A549 (cell line): ENCODE measurements around the gene SBF2. TPM values are rescaled to one million over a fixed set of nuclear protein-coding genes. Genes with fewer than 3 reads are reported as not detected.
A peak's percentile ranks its signal among the peaks of the same experiment; 100 is the strongest.

ENCODE experiments used
- ATAC-seq, 2 experiments: fragments of 200-7000 bp in 1 of 2; fragments of >200 bp in 1 of 2; cut with Nextera tagmentation in 1 of 2; cut with Tn5 transposase in 1 of 2; 3 replicates each; pipeline versions ENCODE4 v1.8.0 to v1.9.1; 2018 to 2020; ENCODE audit warnings: mild to moderate bottlenecking in 1 of 2, moderate library complexity in 1 of 2
- CTCF ChIA-PET: fragments of 300-600 bp; sonication (Branson Sonifier 250); formaldehyde crosslinking; extraction: SDS; loops from one replicate; lab custom pipeline; 2021; ENCODE audit warnings: antibody characterized with exemption, inconsistent platforms; lab: Yijun Ruan, JAX
- POLR2A ChIA-PET: fragments of 350-600 bp; formaldehyde crosslinking; extraction: SDS; loops from one replicate; lab custom pipeline; 2021; ENCODE audit warnings: antibody characterized with exemption, inconsistent platforms; lab: Yijun Ruan, JAX
- DNase-seq, 2 experiments: peaks; one replicate each; pipeline versions ENCODE4 v3.0.0 to v3.0.0-alpha.2; 2011 to 2016; ENCODE audit warnings: low read depth in 1 of 2, low spot score in 1 of 2
- FAIRE-seq: peaks from 2 replicates; lab custom pipeline; 2011; peaks lifted over from hg19 to GRCh38; lab: Jason Lieb, UNC
- H3K27ac ChIP-seq, 2 experiments: fragments of >200 bp; sonication (Bioruptor Twin); formaldehyde crosslinking; 3 replicates each; pipeline ENCODE4 v1.5.1; 2016 to 2017
- H3K4me1 ChIP-seq: fragments of >200 bp; sonication (Bioruptor Twin); formaldehyde crosslinking; 3 replicates; pipeline ENCODE4 v1.6.1; 2016
- H3K4me2 ChIP-seq: fragments of >200 bp; sonication (Bioruptor Twin); formaldehyde crosslinking; 3 replicates; pipeline ENCODE4 v1.6.1; 2016
- H3K4me3 ChIP-seq: fragments of >200 bp; sonication (Bioruptor Twin); formaldehyde crosslinking; 3 replicates; pipeline ENCODE4 v1.5.1; 2016
- H3K9me3 ChIP-seq: fragments of >200 bp; sonication (Bioruptor Twin); formaldehyde crosslinking; 3 replicates; pipeline ENCODE4 v1.6.1; 2016
- BHLHE40 ChIP-seq: IDR thresholded peaks from 2 replicates; pipeline ENCODE4 v1.6.1; 2012; ENCODE audit warnings: low read depth, low read length, inconsistent platforms
- CBX2 ChIP-seq: fragments of 200-600 bp; sonication (generic); IDR thresholded peaks from 2 replicates; pipeline ENCODE4 v1.6.1; 2016; ENCODE audit warnings: low read depth, mild to moderate bottlenecking, borderline replicate concordance
- CBX8 ChIP-seq: fragments of 200-600 bp; sonication (generic); IDR thresholded peaks from 2 replicates; pipeline ENCODE4 v1.6.1; 2016
- CEBPB ChIP-seq, 2 experiments: fragments of >200 bp in 1 of 2; sonication (Bioruptor Twin) in 1 of 2; formaldehyde crosslinking in 1 of 2; IDR thresholded peaks; 2 replicates each; pipeline ENCODE4 v1.6.1; 2012 to 2016
- CHD2 ChIP-seq: fragments of 150-350 bp; IDR thresholded peaks from 2 replicates; pipeline ENCODE4 v1.6.1; 2014; ENCODE audit warnings: low read length; ENCODE audit not compliant: partially characterized antibody
- CHD4 ChIP-seq: fragments of 200-600 bp; sonication (generic); IDR thresholded peaks from 2 replicates; pipeline ENCODE4 v1.6.1; 2016; ENCODE audit warnings: antibody characterized with exemption, mild to moderate bottlenecking, borderline replicate concordance
- CTCF ChIP-seq: fragments of >200 bp; sonication (Bioruptor Twin); formaldehyde crosslinking; IDR thresholded peaks from 3 replicates; pipeline ENCODE4 v1.5.1; 2016
- EHF ChIP-seq: fragments of 250-450 bp; sonication (Bioruptor Pico); IDR thresholded peaks from 2 replicates; pipeline ENCODE4 v1.5.0; 2020; ENCODE audit warnings: mild to moderate bottlenecking
- ESRRA ChIP-seq: fragments of 150-350 bp; IDR thresholded peaks from 2 replicates; pipeline ENCODE4 v1.6.1; 2014; ENCODE audit warnings: mild to moderate bottlenecking, low read length, borderline replicate concordance
- FOSB ChIP-seq: fragments of 250-450 bp; sonication (Bioruptor Pico); IDR thresholded peaks from 2 replicates; pipeline ENCODE4 v1.5.0; 2020; ENCODE audit warnings: mild to moderate bottlenecking, moderate library complexity
- FOSL2 ChIP-seq, 2 experiments: fragments of 450-650 bp in 1 of 2; fragments of >200 bp in 1 of 2; sonication (Bioruptor Twin) in 1 of 2; formaldehyde crosslinking; IDR thresholded peaks; 2 replicates each; pipeline versions ENCODE4 v1.5.0 to v1.6.1; 2016 to 2020; ENCODE audit warnings: mild to moderate bottlenecking in 1 of 2, moderate library complexity in 1 of 2
- FOXS1 ChIP-seq: fragments of 250-450 bp; sonication (Bioruptor Pico); IDR thresholded peaks from 2 replicates; pipeline ENCODE4 v1.5.0; 2020; ENCODE audit warnings: mild to moderate bottlenecking, moderate library complexity
- HDAC2 ChIP-seq: fragments of 200-600 bp; sonication (generic); IDR thresholded peaks from 2 replicates; pipeline ENCODE4 v1.6.1; 2016
- HES2 ChIP-seq: fragments of >200 bp; sonication (Bioruptor Twin); formaldehyde crosslinking; IDR thresholded peaks from 2 replicates; pipeline ENCODE4 v1.6.1; 2016
- HMGXB4 ChIP-seq: fragments of 250-450 bp; sonication (Bioruptor Pico); IDR thresholded peaks from 2 replicates; pipeline ENCODE4 v1.5.0; 2021; ENCODE audit warnings: mild to moderate bottlenecking, moderate library complexity, borderline replicate concordance
- HOXB5 ChIP-seq: fragments of 250-450 bp; sonication (Bioruptor Pico); IDR thresholded peaks from 2 replicates; pipeline ENCODE4 v1.5.0; 2020; ENCODE audit warnings: mild to moderate bottlenecking, moderate library complexity
- JUN ChIP-seq, 2 experiments: fragments of >200 bp; sonication (Bioruptor Twin); formaldehyde crosslinking; IDR thresholded peaks; 2 replicates in 1 of 2; 3 replicates in 1 of 2; pipeline ENCODE4 v1.6.1; 2016 to 2017
- JUNB ChIP-seq: fragments of >200 bp; sonication (Bioruptor Twin); formaldehyde crosslinking; IDR thresholded peaks from 2 replicates; pipeline ENCODE4 v1.6.1; 2016
- MAFK ChIP-seq: fragments of 450-650 bp; IDR thresholded peaks from 2 replicates; pipeline ENCODE4 v1.6.1; 2014; ENCODE audit not compliant: partially characterized antibody
- MAX ChIP-seq: IDR thresholded peaks from 2 replicates; pipeline ENCODE4 v1.6.1; 2012
- MAZ ChIP-seq: fragments of 150-350 bp; IDR thresholded peaks from 2 replicates; pipeline ENCODE4 v1.6.1; 2014; ENCODE audit warnings: antibody characterized with exemption, low read depth, low read length, borderline replicate concordance
- NFE2L2 ChIP-seq: fragments of 150-350 bp; conservative IDR thresholded peaks from 2 replicates; pipeline ENCODE4 v1.6.1; 2014; ENCODE audit warnings: low read length
- NPAS2 ChIP-seq: fragments of 250-450 bp; sonication (Bioruptor Pico); IDR thresholded peaks from 2 replicates; pipeline ENCODE4 v1.8.0; 2022; ENCODE audit warnings: mild to moderate bottlenecking, moderate library complexity, borderline replicate concordance
- PBX3 ChIP-seq: IDR thresholded peaks from 2 replicates; pipeline ENCODE4 v1.6.1; 2012
- PHF8 ChIP-seq: fragments of 200-600 bp; sonication (generic); IDR thresholded peaks from 2 replicates; pipeline ENCODE4 v1.6.1; 2016; ENCODE audit warnings: low read depth, mild to moderate bottlenecking, antibody characterized with exemption, moderate library complexity, borderline replicate concordance
- POLR2A ChIP-seq: IDR thresholded peaks from 2 replicates; pipeline ENCODE4 v1.6.1; 2012; ENCODE audit warnings: mild to moderate bottlenecking, low read length
- POLR2AphosphoS2 ChIP-seq: conservative IDR thresholded peaks from 2 replicates; pipeline ENCODE4 v1.6.1; 2012; ENCODE audit warnings: low read length, improper control_type of control experiment, inconsistent platforms
- RAD21 ChIP-seq, 2 experiments: fragments of >200 bp in 1 of 2; sonication (Bioruptor Twin) in 1 of 2; formaldehyde crosslinking in 1 of 2; IDR thresholded peaks in 1 of 2; conservative IDR thresholded peaks in 1 of 2; 2 replicates in 1 of 2; 3 replicates in 1 of 2; pipeline ENCODE4 v1.6.1; 2012 to 2018; ENCODE audit warnings: inconsistent platforms in 1 of 2
- RARB ChIP-seq: fragments of 250-450 bp; sonication (Bioruptor Pico); IDR thresholded peaks from 2 replicates; pipeline ENCODE4 v1.8.0; 2021; ENCODE audit warnings: mild to moderate bottlenecking, moderate library complexity
- RFX5 ChIP-seq: fragments of 450-650 bp; IDR thresholded peaks from 2 replicates; pipeline ENCODE4 v1.7.1; 2014; ENCODE audit warnings: antibody characterized with exemption, mild to moderate bottlenecking, moderate library complexity
- RNF2 ChIP-seq: fragments of 200-600 bp; sonication (generic); IDR thresholded peaks from 2 replicates; pipeline ENCODE4 v1.6.1; 2016; ENCODE audit warnings: low read depth, mild to moderate bottlenecking, antibody characterized with exemption, moderate library complexity, borderline replicate concordance
- TFCP2L1 ChIP-seq: fragments of 250-450 bp; sonication (Bioruptor Pico); IDR thresholded peaks from 2 replicates; pipeline ENCODE4 v1.5.0; 2021; ENCODE audit warnings: mild to moderate bottlenecking
- ZSCAN20 ChIP-seq: fragments of 250-450 bp; sonication (Bioruptor Pico); IDR thresholded peaks from 2 replicates; pipeline ENCODE4 v1.8.0; 2022; ENCODE audit warnings: mild to moderate bottlenecking, moderate library complexity
- WGBS: methylation state at CpG from one replicate; pipeline ENCODE4 v1.1.6; 2017; ENCODE audit errors: missing lambda C conversion rate; 5-methylcytosine and 5-hydroxymethylcytosine counted together
- polyA plus RNA-seq, 4 experiments: library from polyadenylated mRNA; depleted of rRNA in 3 of 4; stranded (reverse); fragments of >200 nt; fragmentation: RNase III in 1 of 4; extraction: RNeasy Plus Mini Kit Qiagen cat#74134 plus additional on column Dnase treatment in 1 of 4; gene quantifications; 2 replicates in 3 of 4; 3 replicates in 1 of 4; pipeline ENCODE4 v1.2.3, GENCODE V29; 2011 to 2017
- TF ChIP-seq, protein P1 (sequence below): fragments of 450-650 bp; IDR thresholded peaks from 2 replicates; pipeline ENCODE4 v1.6.1; 2014; ENCODE audit warnings: antibody characterized with exemption

Gene SBF2
- polyA plus RNA-seq, 2 of the 4 experiments (the other 2 are of a cell fraction), result 11.1 to 49.6 TPM

- no peak for ATAC-seq
- no peak overlapping the region for H3K4me3 ChIP-seq
- no peak overlapping the region for H3K4me2 ChIP-seq
- H3K4me1 ChIP-seq, result peaks cover 13% of the 10 kb centered on the region
- no peak for TF ChIP-seq POLR2A
- no peak for TF ChIP-seq CHD2
- TF ChIP-seq CEBPB (IDR thresholded peaks at IDR 0.05), result no peak
- TF ChIP-seq HDAC2, result no peak
- TF ChIP-seq FOSB, result no peak
- TF ChIP-seq HES2, result no peak
- TF ChIP-seq FOXS1 (CRISPR knock-in tag), result no peak
- TF ChIP-seq MAZ, result no peak
- TF ChIP-seq RAD21 (conservative IDR thresholded peaks at IDR 0.05 in 1 of 2, IDR thresholded peaks at IDR 0.05 in 1 of 2), result no peak
- no peak for TF ChIP-seq ZSCAN20
- no peak for TF ChIP-seq BHLHE40
- no peak for TF ChIP-seq ESRRA
- no peak for TF ChIP-seq TFCP2L1 (CRISPR knock-in tag)
- no peak for TF ChIP-seq JUNB
- no peak overlapping the region for H3K27ac ChIP-seq
- FAIRE-seq, result no peak
- POLR2A ChIA-PET, result no interaction called here
- DNase-seq, result no peak
- H3K9me3 ChIP-seq, result no peaks in the 10 kb centered on the region
- 91% methylated on average over 5 of the region's 5 CpGs for WGBS
- CTCF ChIA-PET, result no interaction called here
Observed at GRCh38 chr11:10096987-10097386, 197.0 kb downstream of the SBF2 start.

GRCh38 chr11:10095412-10096208, 198.4 kb downstream of the SBF2 start:
- POLR2A ChIA-PET, result no interaction called here
- CTCF ChIA-PET, result no interaction called here
- Histone ChIP-seq H3K9me3 (no peaks in the 10 kb centered on the region), H3K4me1 (peaks cover 13% of the 10 kb centered on the region), H3K27ac (peak overlapping the region in 1 of 2 experiments; percentile 17; a peak in 2 of 6 replicates), H3K4me3 (no peak overlapping the region), H3K4me2 (peak overlapping the region; percentile 39; the same call in 2 of the 3 replicates)
- ATAC-seq (no peak), FAIRE-seq (peak; percentile 67), DNase-seq (no peak)
- WGBS, result 83% methylated on average over 4 of the region's 4 CpGs
- TF ChIP-seq NPAS2 (CRISPR knock-in tag) (no peak), CHD4 (no peak), POLR2AphosphoS2 (no peak), PHF8 (no peak), CTCF (no peak), RNF2 (no peak), FOSL2 (IDR thresholded peaks at IDR 0.05) (no peak), FOSL2 (CRISPR knock-in tag; IDR thresholded peaks at IDR 0.05) (peak; percentile 45; the same call in 1 of the 2 replicates), JUN (IDR thresholded peaks at IDR 0.05) (no peak), HOXB5 (CRISPR knock-in tag) (no peak), EHF (CRISPR knock-in tag) (no peak), MAX (no peak), HMGXB4 (no peak), RFX5 (no peak), CEBPB (IDR thresholded peaks at IDR 0.05) (no peak), RARB (no peak), CBX2 (no peak), HDAC2 (no peak), CBX8 (no peak), PBX3 (no peak), MAFK (peak; percentile 44), NFE2L2 (peak; percentile 71; the same call in 1 of the 2 replicates)
- TF ChIP-seq, protein P1, sequence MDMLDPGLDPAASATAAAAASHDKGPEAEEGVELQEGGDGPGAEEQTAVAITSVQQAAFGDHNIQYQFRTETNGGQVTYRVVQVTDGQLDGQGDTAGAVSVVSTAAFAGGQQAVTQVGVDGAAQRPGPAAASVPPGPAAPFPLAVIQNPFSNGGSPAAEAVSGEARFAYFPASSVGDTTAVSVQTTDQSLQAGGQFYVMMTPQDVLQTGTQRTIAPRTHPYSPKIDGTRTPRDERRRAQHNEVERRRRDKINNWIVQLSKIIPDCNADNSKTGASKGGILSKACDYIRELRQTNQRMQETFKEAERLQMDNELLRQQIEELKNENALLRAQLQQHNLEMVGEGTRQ, result no peak
